ENCODE data around the gene EEFSEC.

GRCh38 chr3:128152419-128153155 is 694 bp upstream of the EEFSEC start:
- TF ChIP-seq MXI1 (conservative IDR thresholded peaks at IDR 0.05; ENCODE audit: poor library complexity, severe bottlenecking), result no peak
- TF ChIP-seq CTCF (IDR thresholded peaks at IDR 0.05; ENCODE audit: poor library complexity, severe bottlenecking), result no peak
- TF ChIP-seq TAF1 (IDR thresholded peaks at IDR 0.05; ENCODE audit: low read depth), result no peak
- no peak for TF ChIP-seq SMC3 (conservative IDR thresholded peaks at IDR 0.05; ENCODE audit: poor library complexity)
- TF ChIP-seq POLR2AphosphoS5 (IDR thresholded peaks at IDR 0.05), result no peak

All from neural cell (in vitro differentiated cells).